HCT116 (cell line): ENCODE measurements around the gene ATXN2.

ENCODE experiments used
- CEBPB ChIP-seq: IDR thresholded peaks from 2 replicates; pipeline ENCODE4 v1.6.1; 2012; ENCODE audit warnings: low read depth
- EGR1 ChIP-seq: IDR thresholded peaks from 2 replicates; pipeline ENCODE4 v1.6.1; 2012; ENCODE audit warnings: low read depth
- ELF1 ChIP-seq: IDR thresholded peaks from 2 replicates; pipeline ENCODE4 v1.6.1; 2012; ENCODE audit warnings: low read depth, borderline replicate concordance
- EZH2phosphoT487 ChIP-seq: fragments of 200-600 bp; IDR thresholded peaks from 2 replicates; pipeline ENCODE4 v1.6.1; 2018; ENCODE audit warnings: antibody characterized with exemption, borderline replicate concordance
- POLR2A ChIP-seq: IDR thresholded peaks from 2 replicates; pipeline ENCODE4 v1.7.0; 2011; ENCODE audit warnings: borderline replicate concordance; ENCODE audit not compliant: insufficient read depth, insufficient read length; ENCODE audit errors: extremely low read depth
- POLR2AphosphoS5 ChIP-seq: IDR thresholded peaks from 2 replicates; pipeline ENCODE4 v1.6.1; 2011; ENCODE audit warnings: mild to moderate bottlenecking, low read depth, low read length, moderate library complexity
- RAD21 ChIP-seq: IDR thresholded peaks from 2 replicates; pipeline ENCODE4 v1.6.1; 2012; ENCODE audit warnings: low read depth, mild to moderate bottlenecking
- SIN3A ChIP-seq: IDR thresholded peaks from 2 replicates; pipeline ENCODE4 v1.6.1; 2012; ENCODE audit warnings: low read depth
- TF ChIP-seq, protein P1 (sequence below), 3 experiments: fragments of 200-600 bp in 1 of 3; sonication (generic) in 1 of 3; IDR thresholded peaks in 2 of 3; conservative IDR thresholded peaks in 1 of 3; 2 replicates each; pipeline ENCODE4 v1.5.1; 2012 to 2017; ENCODE audit warnings: low read depth in 2 of 3, low read length in 2 of 3, antibody characterized with exemption in 1 of 3, borderline replicate concordance in 1 of 3, control low read depth in 1 of 3, mild to moderate bottlenecking in 1 of 3, mixed read lengths in 1 of 3, mixed run types in 1 of 3, moderate library complexity in 1 of 3; ENCODE audit not compliant: insufficient read depth in 1 of 3

DNA sequence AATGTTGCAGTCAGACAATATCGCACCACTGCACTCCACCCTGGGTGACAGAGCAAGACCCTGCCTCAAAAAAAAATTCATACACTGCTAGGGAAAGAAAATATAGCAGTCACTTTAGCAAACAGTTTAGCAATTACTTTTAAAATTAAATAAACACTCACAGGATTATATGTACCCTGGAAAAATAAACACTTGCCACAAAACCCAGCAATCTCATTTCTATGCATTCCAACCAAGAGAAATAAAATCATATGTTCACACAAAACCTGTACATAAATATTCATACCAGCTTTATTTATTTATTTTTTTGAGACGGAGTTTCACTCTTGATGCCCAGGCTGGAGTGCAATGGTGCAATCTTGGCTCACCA lies 20.2 kb downstream of the ATXN2 start:
- no peak for TF ChIP-seq SIN3A
- TF ChIP-seq, protein P1, sequence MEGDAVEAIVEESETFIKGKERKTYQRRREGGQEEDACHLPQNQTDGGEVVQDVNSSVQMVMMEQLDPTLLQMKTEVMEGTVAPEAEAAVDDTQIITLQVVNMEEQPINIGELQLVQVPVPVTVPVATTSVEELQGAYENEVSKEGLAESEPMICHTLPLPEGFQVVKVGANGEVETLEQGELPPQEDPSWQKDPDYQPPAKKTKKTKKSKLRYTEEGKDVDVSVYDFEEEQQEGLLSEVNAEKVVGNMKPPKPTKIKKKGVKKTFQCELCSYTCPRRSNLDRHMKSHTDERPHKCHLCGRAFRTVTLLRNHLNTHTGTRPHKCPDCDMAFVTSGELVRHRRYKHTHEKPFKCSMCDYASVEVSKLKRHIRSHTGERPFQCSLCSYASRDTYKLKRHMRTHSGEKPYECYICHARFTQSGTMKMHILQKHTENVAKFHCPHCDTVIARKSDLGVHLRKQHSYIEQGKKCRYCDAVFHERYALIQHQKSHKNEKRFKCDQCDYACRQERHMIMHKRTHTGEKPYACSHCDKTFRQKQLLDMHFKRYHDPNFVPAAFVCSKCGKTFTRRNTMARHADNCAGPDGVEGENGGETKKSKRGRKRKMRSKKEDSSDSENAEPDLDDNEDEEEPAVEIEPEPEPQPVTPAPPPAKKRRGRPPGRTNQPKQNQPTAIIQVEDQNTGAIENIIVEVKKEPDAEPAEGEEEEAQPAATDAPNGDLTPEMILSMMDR (IDR thresholded peaks at IDR 0.05 in 2 of 3, conservative IDR thresholded peaks at IDR 0.05 in 1 of 3; ENCODE audit: borderline replicate concordance in 1 of 3, insufficient read depth in 1 of 3, low read depth in 2 of 3, low read length in 2 of 3), result no peak
- TF ChIP-seq EGR1, result no peak
- TF ChIP-seq POLR2A, result no peak
- TF ChIP-seq EZH2phosphoT487, result no peak
- TF ChIP-seq CEBPB, result no peak
- no peak for TF ChIP-seq RAD21
- TF ChIP-seq POLR2AphosphoS5, result no peak
- TF ChIP-seq ELF1, result no peak
